Upper lobe of right lung (tissue), 1 donor: Measurements from ENCODE around the gene ADTRP. TPM values are rescaled to one million over a fixed set of nuclear protein-coding genes. Genes with fewer than 3 reads are reported as not detected.
"Not testable (repeated sequence)": the region's sequence is repeated elsewhere in the genome, so short reads cannot be mapped to it uniquely, and the experiment has no call there.

Source experiments
- ATAC-seq: fragments of 200-7000 bp; cut with Tn5 transposase; one replicate; pipeline ENCODE4 v1.9.1; 2020; ENCODE audit warnings: mild to moderate bottlenecking, moderate library complexity
- DNase-seq: peaks from one replicate; pipeline ENCODE4 v3.0.0-alpha.2; 2020
- H3K27ac ChIP-seq: fragments of 200-600 bp; one replicate; pipeline ENCODE4 v1.8.0; 2022
- H3K27me3 ChIP-seq: fragments of 200-600 bp; one replicate; pipeline ENCODE4 v1.8.0; 2022; ENCODE audit warnings: mild to moderate bottlenecking
- H3K36me3 ChIP-seq: fragments of 200-600 bp; one replicate; pipeline ENCODE4 v1.8.0; 2022
- H3K4me1 ChIP-seq: fragments of 200-600 bp; one replicate; pipeline ENCODE4 v1.8.0; 2022
- H3K4me3 ChIP-seq: fragments of 200-600 bp; one replicate; pipeline ENCODE4 v1.8.0; 2022; ENCODE audit warnings: mild to moderate bottlenecking
- H3K9me3 ChIP-seq: fragments of 200-600 bp; one replicate; pipeline ENCODE4 v1.8.0; 2022
- CTCF ChIP-seq: fragments of 200-600 bp; IDR thresholded peaks from one replicate; pipeline ENCODE4 v1.8.0; 2022; ENCODE audit warnings: antibody characterized with exemption
- intact Hi-C: fragments of 100-400 bp; cut with DNase I; formaldehyde crosslinking; loops from one replicate; pipeline ENCODE4 v1.11.0; 2022
- total RNA-seq: library from RNA; stranded (reverse); fragmentation: NEBNext Ultra II Directional; extraction: Animal tissue kit (Norgen Biotek cat#: 25700); gene quantifications from one replicate; pipeline ENCODE4 v1.2.1, GENCODE V29; 2021
- donor health status: DM: no; HTN: yes; CAD: no; lungs with severe emphysema.

ADTRP gene
- total RNA-seq, 1 donor from 2014 or later = 21.0 TPM

- no peak overlapping the region for H3K27ac ChIP-seq
- no peak for ATAC-seq
- no peaks in the 10 kb centered on the region for H3K36me3 ChIP-seq
- intact Hi-C loops = no loop called here
- no peaks in the 10 kb centered on the region for H3K9me3 ChIP-seq
- no peak for TF ChIP-seq CTCF
- DNase-seq = no peak
- no peaks in the 10 kb centered on the region for H3K4me1 ChIP-seq
- H3K27me3 ChIP-seq = no peaks in the 10 kb centered on the region
- H3K4me3 ChIP-seq = no peak overlapping the region
Observed at GRCh38 chr6:11682561-11682975, 96.0 kb downstream of the ADTRP start.

- Histone ChIP-seq H3K9me3 (no peaks in the 10 kb centered on the region), H3K27ac (no peak overlapping the region), H3K27me3 (no peaks in the 10 kb centered on the region), H3K36me3 (no peaks in the 10 kb centered on the region), H3K4me1 (no peaks in the 10 kb centered on the region), H3K4me3 (no peak overlapping the region)
- intact Hi-C loops = no loop called here
- DNase-seq (no peak), ATAC-seq (no peak)
- no peak for TF ChIP-seq CTCF
Observed at GRCh38 chr6:11681770-11682169, 96.8 kb downstream of the ADTRP start.

- Histone ChIP-seq H3K36me3 (no peaks in the 10 kb centered on the region), H3K4me3 (no peak overlapping the region), H3K4me1 (no peaks in the 10 kb centered on the region), H3K27ac (no peak overlapping the region), H3K9me3 (no peaks in the 10 kb centered on the region), H3K27me3 (no peaks in the 10 kb centered on the region)
- DNase-seq (no peak), ATAC-seq (no peak)
- TF ChIP-seq CTCF = no peak
- intact Hi-C loops = no loop called here
Observed at GRCh38 chr6:11681357-11681756, 97.2 kb downstream of the ADTRP start.

GRCh38 chr6:11680479-11680878 is 98.1 kb downstream of the ADTRP start:
- DNase-seq, intact Hi-C loops, H3K36me3 ChIP-seq, H3K27ac ChIP-seq, H3K4me3 ChIP-seq, ATAC-seq, H3K4me1 ChIP-seq, H3K9me3 ChIP-seq, H3K27me3 ChIP-seq: not testable (repeated sequence)

- TF ChIP-seq CTCF = no peak
- no peaks in the 10 kb centered on the region for H3K4me1 ChIP-seq
- no peak for DNase-seq
- intact Hi-C loops = no loop called here
- ATAC-seq = no peak
- H3K36me3 ChIP-seq = no peaks in the 10 kb centered on the region
- H3K27ac ChIP-seq = no peak overlapping the region
- no peaks in the 10 kb centered on the region for H3K27me3 ChIP-seq
- H3K9me3 ChIP-seq = no peaks in the 10 kb centered on the region
- H3K4me3 ChIP-seq = no peak overlapping the region
Observed at GRCh38 chr6:11679099-11679498, 99.5 kb downstream of the ADTRP start.

GRCh38 chr6:11675601-11676000 is 103.0 kb downstream of the ADTRP start:
- ATAC-seq (no peak), DNase-seq (no peak)
- no peaks in the 10 kb centered on the region for H3K36me3 ChIP-seq
- no peaks in the 10 kb centered on the region for H3K9me3 ChIP-seq
- intact Hi-C loops = no loop called here
- H3K4me3 ChIP-seq = no peak overlapping the region
- no peaks in the 10 kb centered on the region for H3K4me1 ChIP-seq
- no peak for TF ChIP-seq CTCF
- H3K27me3 ChIP-seq = no peaks in the 10 kb centered on the region
- H3K27ac ChIP-seq = no peak overlapping the region
